ENCODE results near the gene USP10. TPM values are rescaled to one million over a fixed set of nuclear protein-coding genes. Genes with fewer than 3 reads are reported as not detected.

The USP10 gene
- total RNA-seq, 2 experiments from 2014 or later = 82.9 to 88.3 TPM

DNA sequence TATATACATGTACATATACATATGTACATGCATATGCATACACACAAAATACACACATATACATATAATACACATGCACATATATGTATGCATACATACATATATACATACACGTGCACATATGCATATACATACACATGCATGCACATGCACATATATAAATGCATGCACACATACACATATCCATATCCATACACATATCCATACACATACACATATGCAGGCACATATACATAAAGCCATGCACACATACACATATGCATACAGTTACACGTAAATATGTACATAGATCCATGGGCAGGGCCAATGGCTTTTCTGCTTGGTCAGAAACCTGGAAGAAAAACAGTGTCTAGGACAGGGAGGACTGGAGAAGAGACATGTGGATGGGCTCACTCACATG, 23.9 kb upstream of the USP10 start:
- DNase-seq (no peak), ATAC-seq (no peak)
- Mint-ChIP-seq H3K27ac (no peak overlapping the region), H3K4me1 (ENCODE audit: low read depth) (peaks cover 10% of the 10 kb centered on the region), H3K27me3 (ENCODE audit: low read depth) (peaks cover 18% of the 10 kb centered on the region), H3K4me3 (no peak overlapping the region), H3K9me3 (ENCODE audit: insufficient read depth) (no peaks in the 10 kb centered on the region), H3K36me3 (ENCODE audit: low read depth) (no peaks in the 10 kb centered on the region)
- ChIA-PET POLR2A (no interaction called here), CTCF (no interaction called here)

DNA sequence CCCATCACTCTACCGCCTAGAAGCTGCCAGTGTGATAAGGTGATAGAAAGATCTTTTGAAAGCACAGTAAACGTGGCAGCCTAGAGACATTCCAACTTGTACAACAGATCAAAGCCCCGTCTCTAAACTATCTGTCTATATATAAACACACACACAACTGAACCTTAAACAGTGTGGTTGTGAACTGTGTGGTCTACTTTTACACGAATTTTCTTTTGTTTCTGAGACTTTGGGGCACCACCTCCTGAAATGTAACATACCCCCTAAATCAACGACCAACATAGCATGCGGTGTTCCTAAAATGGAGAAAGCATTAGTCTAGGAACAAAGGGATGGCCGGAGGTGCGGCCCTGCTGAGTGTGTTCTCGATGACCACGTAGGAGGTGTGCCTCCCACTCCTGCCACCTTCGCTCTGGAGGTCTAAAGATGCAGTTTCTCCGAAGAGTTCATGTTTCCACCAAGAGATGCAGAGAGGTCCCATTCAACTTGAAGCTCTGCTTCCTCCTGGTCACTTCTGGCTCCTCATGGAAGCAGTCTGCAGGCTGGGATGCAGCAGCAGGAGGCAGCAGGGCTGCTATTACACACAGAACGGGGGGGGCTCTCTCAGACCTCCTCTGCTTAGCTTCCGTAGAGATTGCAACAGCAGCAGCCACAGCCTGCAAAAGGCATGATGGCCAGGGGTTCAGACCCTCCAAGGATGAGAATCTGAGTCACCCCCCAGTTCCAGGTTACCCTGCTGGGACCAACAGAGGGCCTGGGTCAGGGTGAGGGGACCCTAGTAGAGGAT, 22.6 kb upstream of the USP10 start:
- H3K27me3 Mint-ChIP-seq (ENCODE audit: low read depth) = peaks cover 22% of the 10 kb centered on the region
- POLR2A ChIA-PET = no interaction called here
- no peaks in the 10 kb centered on the region for H3K36me3 Mint-ChIP-seq (ENCODE audit: low read depth)
- H3K4me3 Mint-ChIP-seq = no peak overlapping the region
- ATAC-seq (no peak), DNase-seq (no peak)
- H3K4me1 Mint-ChIP-seq (ENCODE audit: low read depth) = peaks cover 6% of the 10 kb centered on the region
- H3K27ac Mint-ChIP-seq = no peak overlapping the region
- H3K9me3 Mint-ChIP-seq (ENCODE audit: insufficient read depth) = no peaks in the 10 kb centered on the region
- CTCF ChIA-PET = interaction anchor here (0.7 to 2.8 kb wide), 2 partner anchors 49 to 62 kb away, joined by 3 to 12 read pairs; no protein-coding TSS in a partner anchor

DNA sequence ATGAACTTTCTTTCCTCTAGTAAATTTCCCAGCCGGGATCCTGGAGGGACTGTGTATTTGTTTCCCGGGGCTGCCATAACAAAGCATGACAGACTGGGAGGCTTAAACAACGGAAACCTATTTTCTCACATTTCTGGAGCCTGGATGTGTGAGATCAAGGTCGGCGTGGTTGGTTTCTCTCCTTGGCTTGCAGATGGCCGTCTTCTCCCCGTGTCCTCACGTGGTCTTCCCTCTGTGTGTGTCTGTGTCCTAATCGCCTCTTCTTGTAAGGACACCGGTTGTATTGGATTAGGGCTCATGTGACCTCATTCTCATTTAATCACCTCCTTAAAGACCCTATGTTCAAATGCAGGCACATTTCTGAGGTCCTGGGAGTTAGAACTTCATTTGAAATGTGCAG, 22.0 kb upstream of the USP10 start:
- Mint-ChIP-seq H3K27me3 (ENCODE audit: low read depth) (peaks cover 21% of the 10 kb centered on the region), H3K4me1 (ENCODE audit: low read depth) (peaks cover 3% of the 10 kb centered on the region), H3K9me3 (ENCODE audit: insufficient read depth) (no peaks in the 10 kb centered on the region), H3K36me3 (ENCODE audit: low read depth) (no peaks in the 10 kb centered on the region), H3K4me3 (no peak overlapping the region), H3K27ac (no peak overlapping the region)
- POLR2A ChIA-PET = no interaction called here
- ATAC-seq (no peak), DNase-seq (no peak)
- CTCF ChIA-PET = interaction anchor here (2.8 kb wide), 1 partner anchor 49 kb away, joined by 12 read pairs; no protein-coding TSS in a partner anchor

- POLR2A ChIA-PET = no interaction called here
- no peaks in the 10 kb centered on the region for H3K9me3 Mint-ChIP-seq (ENCODE audit: insufficient read depth)
- CTCF ChIA-PET = interaction anchor here (2.8 kb wide), 1 partner anchor 48 kb away, joined by 12 read pairs; no protein-coding TSS in a partner anchor
Measured at GRCh38 chr16:84678541-84678940, 21.3 kb upstream of the USP10 start.

DNA sequence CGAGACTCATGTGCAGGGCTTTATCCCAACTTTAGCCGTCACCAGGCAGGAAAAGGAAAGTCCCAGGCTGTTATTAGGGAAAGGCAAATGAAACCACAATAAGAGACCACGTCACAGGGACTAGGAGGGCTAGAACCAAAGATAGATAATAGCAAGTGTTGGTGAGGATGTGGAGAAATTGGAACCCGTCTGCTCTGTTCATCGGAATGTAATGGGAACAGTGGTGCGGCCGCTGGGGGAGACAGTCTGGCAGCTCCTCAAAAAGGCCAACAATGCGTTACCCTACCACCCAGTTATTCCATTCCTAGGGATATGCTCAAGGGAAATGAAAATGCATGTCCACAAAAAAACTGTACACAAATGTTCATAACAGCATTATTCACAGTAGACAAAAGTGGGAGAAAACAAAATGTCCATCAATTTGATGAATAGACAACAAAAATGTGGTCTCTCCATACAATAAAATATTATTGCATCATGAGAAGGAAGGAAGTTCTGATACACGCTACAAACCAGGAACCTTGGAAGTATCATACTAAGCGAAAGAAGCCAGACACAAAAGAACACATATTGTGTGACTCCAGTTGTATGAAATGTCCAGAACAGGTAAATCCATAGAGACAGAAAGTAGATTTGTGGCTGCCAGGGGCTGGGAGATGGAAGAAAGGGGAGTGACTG, 19.5 kb upstream of the USP10 start:
- no peak overlapping the region for H3K4me3 Mint-ChIP-seq
- H3K27me3 Mint-ChIP-seq (ENCODE audit: low read depth) = peaks cover 30% of the 10 kb centered on the region
- CTCF ChIA-PET = interaction anchor here (0.6 to 2.0 kb wide), 4 partner anchors 8 to 58 kb away, joined by 3 to 6 read pairs (median 5); no protein-coding TSS in a partner anchor
- ATAC-seq (no peak), DNase-seq (no peak)
- POLR2A ChIA-PET = no interaction called here
- H3K9me3 Mint-ChIP-seq (ENCODE audit: insufficient read depth) = no peaks in the 10 kb centered on the region
- no peak overlapping the region for H3K27ac Mint-ChIP-seq
- H3K4me1 Mint-ChIP-seq (ENCODE audit: low read depth) = no peaks in the 10 kb centered on the region
- no peaks in the 10 kb centered on the region for H3K36me3 Mint-ChIP-seq (ENCODE audit: low read depth)

More at GRCh38 chr16:84678541-84678940, 21.3 kb upstream of the USP10 start:
- Mint-ChIP-seq H3K4me3 (no peak overlapping the region), H3K27me3 (ENCODE audit: low read depth) (peaks cover 21% of the 10 kb centered on the region), H3K27ac (no peak overlapping the region), H3K36me3 (ENCODE audit: low read depth) (no peaks in the 10 kb centered on the region), H3K4me1 (ENCODE audit: low read depth) (no peaks in the 10 kb centered on the region)
- ATAC-seq (no peak), DNase-seq (no peak)

DNA sequence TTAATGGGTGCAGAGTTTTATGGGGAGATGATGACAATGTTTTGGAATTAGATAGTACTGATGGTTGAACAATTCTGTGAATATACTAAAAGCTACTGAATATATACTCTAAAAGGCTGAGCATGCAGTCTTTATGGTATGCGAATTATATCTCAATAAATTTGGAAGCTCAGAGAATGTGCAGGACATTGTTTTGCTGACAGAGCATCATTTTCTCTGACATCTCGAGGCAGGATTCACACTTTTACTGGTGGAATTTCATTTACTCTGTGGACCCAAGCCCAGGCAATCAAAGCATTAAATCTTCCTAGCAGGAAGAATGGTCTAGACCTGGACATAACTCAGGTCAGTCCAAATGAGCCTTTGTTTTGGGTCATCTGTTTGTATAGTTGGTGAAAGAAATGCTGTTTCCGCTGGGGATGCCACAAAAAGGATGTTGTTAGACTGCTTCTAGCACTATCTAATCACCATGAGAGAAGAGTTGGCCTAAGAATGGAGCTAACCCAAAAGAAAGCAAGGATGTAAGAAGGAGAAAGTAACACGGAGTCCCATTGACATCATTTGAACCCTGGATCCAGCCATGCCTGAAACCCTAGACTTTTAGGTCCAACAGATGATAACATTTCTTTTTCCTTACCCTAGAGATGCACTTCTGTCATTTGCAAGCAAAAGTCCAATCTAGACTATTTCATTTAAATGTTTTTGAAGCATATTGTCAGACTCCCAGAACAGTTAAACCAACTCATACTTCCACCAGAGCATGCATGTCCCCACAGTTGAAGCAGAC, 18.8 kb upstream of the USP10 start:
- no peak overlapping the region for H3K4me3 Mint-ChIP-seq
- ATAC-seq (no peak), DNase-seq (no peak)
- peaks cover 30% of the 10 kb centered on the region for H3K27me3 Mint-ChIP-seq (ENCODE audit: low read depth)
- no peaks in the 10 kb centered on the region for H3K4me1 Mint-ChIP-seq (ENCODE audit: low read depth)
- H3K9me3 Mint-ChIP-seq (ENCODE audit: insufficient read depth) = no peaks in the 10 kb centered on the region
- no peaks in the 10 kb centered on the region for H3K36me3 Mint-ChIP-seq (ENCODE audit: low read depth)
- CTCF ChIA-PET = interaction anchor here (0.6 to 2.0 kb wide), 4 partner anchors 9 to 57 kb away, joined by 3 to 6 read pairs (median 5); no protein-coding TSS in a partner anchor
- POLR2A ChIA-PET = interaction anchor here (0.6 kb wide), 1 partner anchor 16 kb away, joined by 3 read pairs; no protein-coding TSS in a partner anchor
- H3K27ac Mint-ChIP-seq = no peak overlapping the region

DNA sequence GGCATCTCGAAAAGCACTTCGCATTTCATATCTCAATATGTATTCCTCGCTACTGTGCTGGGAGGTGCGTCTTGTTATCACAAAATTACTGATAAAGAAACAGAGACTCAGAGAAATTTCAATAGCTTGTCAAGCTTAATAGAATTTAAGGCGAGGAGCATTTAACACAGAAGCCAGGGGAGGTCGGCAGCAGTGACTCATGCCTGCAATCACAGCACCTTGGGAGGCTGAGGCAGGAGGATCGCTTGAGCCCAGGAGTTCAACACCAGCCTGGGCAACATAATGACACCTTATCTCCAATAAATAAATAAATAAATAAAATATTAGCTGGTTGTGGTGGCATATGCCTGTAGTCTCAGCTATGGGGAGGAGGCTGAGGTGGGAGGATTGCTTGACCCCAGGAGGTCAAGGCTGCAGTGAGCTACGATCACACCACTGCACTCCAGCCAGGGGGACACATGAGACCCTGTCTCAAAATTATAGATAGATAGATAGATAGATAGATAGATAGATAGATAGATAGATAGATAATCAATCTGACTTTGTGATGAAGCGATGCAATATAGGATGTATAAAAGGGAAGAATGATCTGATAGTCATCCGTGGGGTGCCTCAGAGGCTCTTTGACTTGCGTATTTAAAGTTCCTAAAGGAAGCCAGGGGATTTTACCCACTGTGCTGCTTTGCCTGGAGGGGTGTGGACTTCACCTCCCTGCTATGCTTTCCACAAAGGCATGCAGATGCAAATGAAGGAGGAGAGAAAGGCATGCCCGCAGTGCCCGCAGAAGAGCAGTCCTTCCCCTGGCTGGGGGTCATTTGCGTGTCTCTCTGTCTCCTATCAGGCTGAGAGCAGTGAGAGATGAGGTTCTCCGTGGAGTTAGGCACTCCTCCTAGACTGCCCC, 15.9 kb upstream of the USP10 start:
- POLR2A ChIA-PET = no interaction called here
- no peak overlapping the region for H3K27ac Mint-ChIP-seq
- DNase-seq = no peak

DNA sequence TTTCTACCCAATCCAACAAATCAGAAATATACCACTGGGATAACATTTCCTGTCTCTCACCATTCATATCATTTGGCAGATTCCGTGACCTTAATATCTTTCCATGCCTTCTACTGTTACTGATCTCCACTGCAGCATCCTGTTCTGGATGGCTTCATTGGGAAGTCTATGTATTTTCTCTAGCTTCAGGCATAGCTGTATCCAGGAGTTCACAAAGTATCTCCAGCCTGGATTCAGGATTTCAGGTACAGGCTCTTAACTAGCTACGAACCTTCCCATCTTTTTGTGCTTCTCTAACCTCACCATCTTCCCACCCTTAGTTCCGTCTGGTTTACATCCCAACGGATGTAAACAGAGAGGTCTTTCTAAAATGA, 15.2 kb upstream of the USP10 start:
- H3K4me1 Mint-ChIP-seq (ENCODE audit: low read depth) = peaks cover 9% of the 10 kb centered on the region
- no peaks in the 10 kb centered on the region for H3K36me3 Mint-ChIP-seq (ENCODE audit: low read depth)
- ATAC-seq (no peak), DNase-seq (no peak)
- peaks cover 28% of the 10 kb centered on the region for H3K27me3 Mint-ChIP-seq (ENCODE audit: low read depth)
- CTCF ChIA-PET = interaction anchor here (2.1 to 5.1 kb wide), 2 partner anchors 13 to 42 kb away, joined by 20 to 26 read pairs; no protein-coding TSS in a partner anchor
- H3K4me3 Mint-ChIP-seq = no peak overlapping the region
- H3K27ac Mint-ChIP-seq = no peak overlapping the region
- POLR2A ChIA-PET = no interaction called here
- no peaks in the 10 kb centered on the region for H3K9me3 Mint-ChIP-seq (ENCODE audit: insufficient read depth)

More for the DNA sequence above, 15.9 kb upstream of the USP10 start:
- peaks cover 25% of the 10 kb centered on the region for H3K27me3 Mint-ChIP-seq (ENCODE audit: low read depth)
- H3K4me1 Mint-ChIP-seq (ENCODE audit: low read depth) = peaks cover 9% of the 10 kb centered on the region
- CTCF ChIA-PET = interaction anchor here (2.1 to 5.1 kb wide), 2 partner anchors 12 to 42 kb away, joined by 20 to 26 read pairs; no protein-coding TSS in a partner anchor
- no peaks in the 10 kb centered on the region for H3K9me3 Mint-ChIP-seq (ENCODE audit: insufficient read depth)
- no peak overlapping the region for H3K4me3 Mint-ChIP-seq
- ATAC-seq = no peak
- no peaks in the 10 kb centered on the region for H3K36me3 Mint-ChIP-seq (ENCODE audit: low read depth)

DNA sequence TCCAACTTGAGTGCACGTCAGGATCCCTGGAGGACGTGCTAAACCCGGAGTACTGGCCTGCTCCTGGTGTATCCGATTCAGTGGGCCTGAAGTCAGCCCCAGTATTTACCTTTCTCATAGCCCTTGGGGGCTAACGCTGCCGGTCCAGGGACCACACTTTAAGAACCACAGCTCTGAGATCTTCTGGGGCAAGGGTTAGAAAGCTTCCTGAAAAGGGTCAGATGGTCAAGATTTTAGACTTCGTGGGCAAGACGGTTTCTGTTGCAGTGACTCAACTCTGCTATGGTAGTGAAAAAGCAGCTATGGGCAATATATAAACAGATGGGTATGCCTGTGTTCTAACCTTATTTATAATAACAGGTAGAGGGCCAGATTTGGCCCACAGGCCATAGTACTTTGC, 14.6 kb upstream of the USP10 start:
- no peak overlapping the region for H3K4me3 Mint-ChIP-seq
- ChIA-PET POLR2A (no interaction called here), CTCF (interaction anchor here (2.1 to 5.1 kb wide), 2 partner anchors 13 to 41 kb away, joined by 20 to 26 read pairs; no protein-coding TSS in a partner anchor)
- DNase-seq (no peak), ATAC-seq (no peak)
- no peak overlapping the region for H3K27ac Mint-ChIP-seq
- peaks cover 9% of the 10 kb centered on the region for H3K4me1 Mint-ChIP-seq (ENCODE audit: low read depth)
- H3K27me3 Mint-ChIP-seq (ENCODE audit: low read depth) = peaks cover 29% of the 10 kb centered on the region
- H3K9me3 Mint-ChIP-seq (ENCODE audit: insufficient read depth) = no peaks in the 10 kb centered on the region
- H3K36me3 Mint-ChIP-seq (ENCODE audit: low read depth) = no peaks in the 10 kb centered on the region

- ChIA-PET CTCF (interaction anchor here (0.8 to 5.1 kb wide), 5 partner anchors 14 to 68 kb away, joined by 3 to 26 read pairs (median 5); no protein-coding TSS in a partner anchor), POLR2A (interaction anchor here (1.5 kb wide), 1 partner anchor 14 kb away, joined by 5 read pairs; no protein-coding TSS in a partner anchor)
- peaks cover 11% of the 10 kb centered on the region for H3K4me1 Mint-ChIP-seq (ENCODE audit: low read depth)
- no peak for DNase-seq
- no peak for ATAC-seq
- H3K4me3 Mint-ChIP-seq = no peak overlapping the region
- no peaks in the 10 kb centered on the region for H3K9me3 Mint-ChIP-seq (ENCODE audit: insufficient read depth)
- no peaks in the 10 kb centered on the region for H3K36me3 Mint-ChIP-seq (ENCODE audit: low read depth)
- peaks cover 17% of the 10 kb centered on the region for H3K27me3 Mint-ChIP-seq (ENCODE audit: low read depth)
- H3K27ac Mint-ChIP-seq = no peak overlapping the region
Measured at GRCh38 chr16:84686707-84687298, 13.0 kb upstream of the USP10 start.

Data from activated CD8-positive, alpha-beta T cell treated with anti-CD3 and anti-CD28 coated beads, Interleukin-2, amount 10 ng/mL, durations not matched to agents 7 days and 5 days (primary cell).